Measurements from ENCODE around the gene KIAA0586. TPM values are rescaled to one million over a fixed set of nuclear protein-coding genes. Genes with fewer than 3 reads are reported as not detected.

The KIAA0586 gene
- total RNA-seq, 1 donor from 2014 or later = 20.1 TPM

- peak; percentile 46 for DNase-seq (ENCODE audit: low read depth)
- Histone ChIP-seq H3K4me1 (ENCODE audit: insufficient read depth, low read length) (peaks cover 12% of the 10 kb centered on the region), H3K4me2 (ENCODE audit: low read length) (peak overlapping the region; percentile 50), H3K4me3 (ENCODE audit: insufficient read depth, low read depth, low read length) (no peak overlapping the region), H3K27ac (ENCODE audit: low read depth, low read length) (peak overlapping the region; percentile 78), H3K79me2 (ENCODE audit: insufficient read depth, low read length) (no peaks in the 10 kb centered on the region), H3K36me3 (ENCODE audit: insufficient read depth, low read length) (peaks cover 2% of the 10 kb centered on the region), H2AFZ (ENCODE audit: low read depth, low read length) (peak overlapping the region; percentile 15), H3K27me3 (ENCODE audit: insufficient read depth, low read length) (no peaks in the 10 kb centered on the region), H4K20me1 (ENCODE audit: insufficient read depth, low read length) (no peaks in the 10 kb centered on the region), H3K9me3 (ENCODE audit: insufficient read depth, low read depth, low read length) (no peaks in the 10 kb centered on the region), H3K9ac (ENCODE audit: low read length) (peak overlapping the region; percentile 53)
- H3K4me3 Mint-ChIP-seq (ENCODE audit: unreplicated experiment) = no peak overlapping the region
- H3K4me1 Mint-ChIP-seq (ENCODE audit: low read depth, unreplicated experiment) = peaks cover 22% of the 10 kb centered on the region
- TF ChIP-seq CTCF (IDR thresholded peaks at IDR 0.05; ENCODE audit: insufficient read depth, low read depth, low read length) (no peak), EZH2 (IDR thresholded peaks at IDR 0.05; ENCODE audit: insufficient read depth, low read length) (no peak)
- no peaks in the 10 kb centered on the region for H3K27me3 Mint-ChIP-seq (ENCODE audit: low read depth, unreplicated experiment)
- peak overlapping the region; percentile 86 for H3K27ac Mint-ChIP-seq (ENCODE audit: unreplicated experiment)
- H3K36me3 Mint-ChIP-seq (ENCODE audit: low read depth, unreplicated experiment) = no peaks in the 10 kb centered on the region
- no peak for FAIRE-seq
- peaks cover 4% of the 10 kb centered on the region for H3K9me3 Mint-ChIP-seq (ENCODE audit: unreplicated experiment)
Observed at GRCh38 chr14:58535044-58535443, 107.5 kb downstream of the KIAA0586 start.

- Histone ChIP-seq H3K9ac (ENCODE audit: low read length) (no peak overlapping the region), H3K9me3 (ENCODE audit: insufficient read depth, low read depth, low read length) (no peaks in the 10 kb centered on the region), H3K27ac (ENCODE audit: low read depth, low read length) (no peak overlapping the region), H3K36me3 (ENCODE audit: insufficient read depth, low read length) (peaks cover 2% of the 10 kb centered on the region), H3K79me2 (ENCODE audit: insufficient read depth, low read length) (no peaks in the 10 kb centered on the region), H3K4me3 (ENCODE audit: insufficient read depth, low read depth, low read length) (no peak overlapping the region), H3K4me2 (ENCODE audit: low read length) (no peak overlapping the region), H3K4me1 (ENCODE audit: insufficient read depth, low read length) (peaks cover 12% of the 10 kb centered on the region), H4K20me1 (ENCODE audit: insufficient read depth, low read length) (no peaks in the 10 kb centered on the region), H2AFZ (ENCODE audit: low read depth, low read length) (no peak overlapping the region), H3K27me3 (ENCODE audit: insufficient read depth, low read length) (no peaks in the 10 kb centered on the region)
- DNase-seq (ENCODE audit: low read depth) = no peak
- Mint-ChIP-seq H3K27me3 (ENCODE audit: low read depth, unreplicated experiment) (no peaks in the 10 kb centered on the region), H3K36me3 (ENCODE audit: low read depth, unreplicated experiment) (no peaks in the 10 kb centered on the region), H3K9me3 (ENCODE audit: unreplicated experiment) (no peaks in the 10 kb centered on the region), H3K4me1 (ENCODE audit: low read depth, unreplicated experiment) (peaks cover 29% of the 10 kb centered on the region), H3K4me3 (ENCODE audit: unreplicated experiment) (no peak overlapping the region), H3K27ac (ENCODE audit: unreplicated experiment) (no peak overlapping the region)
- no peak for TF ChIP-seq CTCF (IDR thresholded peaks at IDR 0.05; ENCODE audit: insufficient read depth, low read depth, low read length)
- FAIRE-seq = no peak
Observed at GRCh38 chr14:58537004-58537403, 109.5 kb downstream of the KIAA0586 start.

- H3K4me3 ChIP-seq (ENCODE audit: insufficient read depth, low read depth, low read length) = no peak overlapping the region
- no peak overlapping the region for H3K4me2 ChIP-seq (ENCODE audit: low read length)
- H3K36me3 ChIP-seq (ENCODE audit: insufficient read depth, low read length) = peaks cover 2% of the 10 kb centered on the region
- no peak overlapping the region for H3K4me3 Mint-ChIP-seq (ENCODE audit: unreplicated experiment)
- TF ChIP-seq CTCF (IDR thresholded peaks at IDR 0.05; ENCODE audit: insufficient read depth, low read depth, low read length) (no peak), EZH2 (IDR thresholded peaks at IDR 0.05; ENCODE audit: insufficient read depth, low read length) (no peak)
- no peak overlapping the region for H3K27ac Mint-ChIP-seq (ENCODE audit: unreplicated experiment)
- no peak for DNase-seq (ENCODE audit: low read depth)
- peaks cover 5% of the 10 kb centered on the region for H3K36me3 Mint-ChIP-seq (ENCODE audit: low read depth, unreplicated experiment)
- H4K20me1 ChIP-seq (ENCODE audit: insufficient read depth, low read length) = no peaks in the 10 kb centered on the region
- H3K79me2 ChIP-seq (ENCODE audit: insufficient read depth, low read length) = no peaks in the 10 kb centered on the region
- no peaks in the 10 kb centered on the region for H3K27me3 Mint-ChIP-seq (ENCODE audit: low read depth, unreplicated experiment)
- no peak for FAIRE-seq
- no peaks in the 10 kb centered on the region for H3K9me3 Mint-ChIP-seq (ENCODE audit: unreplicated experiment)
- peaks cover 7% of the 10 kb centered on the region for H3K4me1 Mint-ChIP-seq (ENCODE audit: low read depth, unreplicated experiment)
- H3K9ac ChIP-seq (ENCODE audit: low read length) = no peak overlapping the region
- no peak overlapping the region for H2AFZ ChIP-seq (ENCODE audit: low read depth, low read length)
- H3K4me1 ChIP-seq (ENCODE audit: insufficient read depth, low read length) = no peaks in the 10 kb centered on the region
- no peak overlapping the region for H3K27ac ChIP-seq (ENCODE audit: low read depth, low read length)
- H3K9me3 ChIP-seq (ENCODE audit: insufficient read depth, low read depth, low read length) = no peaks in the 10 kb centered on the region
- H3K27me3 ChIP-seq (ENCODE audit: insufficient read depth, low read length) = no peaks in the 10 kb centered on the region
Observed at GRCh38 chr14:58540749-58541632, 113.5 kb downstream of the KIAA0586 start.
